ENCODE measurements around the gene ALDH3A1.

The ALDH3A1 gene

DNA sequence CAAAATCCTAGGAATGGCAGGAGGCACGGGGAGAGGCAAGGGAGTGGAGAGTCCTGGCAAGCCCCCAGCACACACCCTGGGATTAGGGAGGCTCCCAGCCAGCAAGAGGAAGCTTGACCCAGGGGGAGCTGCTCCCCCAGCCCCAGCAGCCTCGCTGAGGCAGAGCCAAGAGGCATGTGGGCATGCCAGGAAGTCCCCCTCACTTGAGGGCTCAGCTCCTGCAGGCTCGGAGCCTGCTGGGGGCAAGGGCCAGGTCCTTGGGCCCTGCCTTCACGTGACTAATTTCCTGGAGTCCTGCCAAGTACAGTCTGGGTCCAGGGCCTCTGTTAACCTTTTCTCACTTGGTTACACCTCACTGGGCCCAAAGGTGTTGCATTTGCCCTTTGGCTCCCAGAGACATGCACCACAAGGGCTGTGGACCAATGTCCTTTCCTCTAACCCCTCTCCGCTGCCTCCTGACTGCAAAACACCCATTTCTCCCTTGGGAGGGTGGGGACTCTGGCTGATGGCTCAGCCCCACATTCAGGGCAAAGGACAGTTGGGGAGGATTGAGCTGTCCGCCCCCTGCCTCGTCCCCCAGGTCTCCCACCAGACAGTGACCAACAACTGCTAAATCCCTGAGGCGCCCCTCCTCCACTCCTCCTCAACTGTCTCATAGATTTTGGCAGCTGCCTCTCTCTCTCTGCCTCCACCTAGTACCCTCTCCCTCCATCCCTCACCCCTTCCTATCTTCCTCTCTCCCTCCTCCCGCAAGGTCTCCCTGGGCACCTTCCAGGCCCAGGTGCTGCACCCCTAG lies 27.3 kb downstream of the ALDH3A1 start:
- DNase-seq (ENCODE audit: insufficient read length, low spot score) = no peak
- FAIRE-seq = no peak

- DNase-seq (ENCODE audit: insufficient read length, low spot score) (no peak), FAIRE-seq (no peak)
These were observed 28.0 kb downstream of the ALDH3A1 start for GRCh38 chr17:19720210-19720475.

GRCh38 chr17:19719355-19720209 lies 28.5 kb downstream of the ALDH3A1 start:
- no peak for FAIRE-seq
- DNase-seq (ENCODE audit: insufficient read length, low spot score) = no peak

- DNase-seq (ENCODE audit: insufficient read length, low spot score) = no peak
- no peak for FAIRE-seq
These were observed 29.3 kb downstream of the ALDH3A1 start for GRCh38 chr17:19718613-19719354.

DNA sequence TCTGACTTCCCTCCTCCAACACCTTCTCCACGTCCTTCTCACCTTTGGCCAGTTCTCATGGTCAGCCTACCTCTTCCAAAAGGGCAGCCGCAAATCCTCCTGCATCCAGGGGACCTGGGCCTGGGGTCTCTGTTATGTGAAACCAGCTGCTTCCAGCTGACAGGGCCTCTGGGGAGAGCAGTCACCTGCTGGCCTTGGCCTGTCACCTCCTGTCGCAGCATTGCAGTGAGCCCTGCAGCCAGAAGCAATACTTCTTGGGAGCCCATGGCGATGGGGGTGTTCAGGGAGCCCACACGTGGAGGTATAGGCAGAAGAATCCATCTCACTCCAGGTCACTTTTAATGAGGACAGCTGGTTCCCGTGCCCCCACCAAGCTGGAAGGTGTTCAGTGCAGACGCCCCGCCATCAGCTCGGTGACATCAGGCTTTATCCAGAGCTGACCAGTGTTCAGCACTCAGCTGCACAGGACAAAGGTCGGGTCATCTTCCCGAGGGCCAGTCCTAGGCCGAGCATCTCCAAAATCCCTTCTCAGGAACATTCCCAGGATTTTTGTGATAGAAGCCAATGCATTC lies 30.0 kb downstream of the ALDH3A1 start:
- FAIRE-seq (no peak), DNase-seq (ENCODE audit: insufficient read length, low spot score) (no peak)

DNA sequence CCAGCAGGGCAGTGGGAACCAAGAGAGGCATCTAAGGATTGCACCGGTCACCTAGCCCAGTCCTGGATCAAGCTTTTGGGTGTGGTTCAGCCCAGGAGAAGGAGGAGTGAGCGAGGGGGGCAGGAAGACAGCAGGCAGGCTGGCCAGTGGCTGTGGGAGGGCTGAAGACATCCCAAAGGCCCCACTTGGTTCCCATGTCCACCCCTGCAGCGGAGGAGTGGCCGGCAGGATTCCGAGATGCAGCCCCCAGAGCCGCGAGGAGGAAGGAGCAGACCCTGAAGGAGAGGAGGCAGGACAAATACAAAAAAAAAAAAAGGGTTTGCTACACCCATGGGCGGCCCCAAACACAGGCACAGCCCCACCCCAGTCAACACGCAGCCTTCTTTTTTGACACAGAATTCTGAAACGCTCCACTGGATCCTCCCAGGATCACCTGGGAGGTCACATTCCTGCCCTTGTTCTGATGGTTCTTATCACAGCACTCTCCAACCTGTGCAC lies 30.6 kb downstream of the ALDH3A1 start:
- no peak for FAIRE-seq

DNA sequence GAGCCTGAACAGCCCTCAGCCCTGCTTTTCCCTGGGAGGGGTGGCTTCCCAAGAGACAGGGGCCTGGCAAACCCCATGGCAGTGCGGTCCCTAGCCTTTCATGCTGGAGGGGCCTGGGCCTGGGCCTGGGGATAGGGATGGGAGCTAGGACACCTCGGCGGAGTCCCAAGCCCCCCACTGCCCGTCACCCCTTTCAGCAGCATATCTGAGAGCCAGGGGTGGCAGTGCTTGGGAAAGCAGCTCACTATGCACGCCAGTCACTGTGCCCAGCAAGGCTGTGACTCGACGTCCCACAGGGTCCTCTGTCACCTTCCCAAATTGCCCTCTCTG lies 31.1 kb downstream of the ALDH3A1 start:
- no peak for FAIRE-seq
- no peak for DNase-seq (ENCODE audit: insufficient read length, low spot score)

More for the DNA sequence above, 30.6 kb downstream of the ALDH3A1 start:
- no peak for DNase-seq (ENCODE audit: insufficient read length, low spot score)

DNA sequence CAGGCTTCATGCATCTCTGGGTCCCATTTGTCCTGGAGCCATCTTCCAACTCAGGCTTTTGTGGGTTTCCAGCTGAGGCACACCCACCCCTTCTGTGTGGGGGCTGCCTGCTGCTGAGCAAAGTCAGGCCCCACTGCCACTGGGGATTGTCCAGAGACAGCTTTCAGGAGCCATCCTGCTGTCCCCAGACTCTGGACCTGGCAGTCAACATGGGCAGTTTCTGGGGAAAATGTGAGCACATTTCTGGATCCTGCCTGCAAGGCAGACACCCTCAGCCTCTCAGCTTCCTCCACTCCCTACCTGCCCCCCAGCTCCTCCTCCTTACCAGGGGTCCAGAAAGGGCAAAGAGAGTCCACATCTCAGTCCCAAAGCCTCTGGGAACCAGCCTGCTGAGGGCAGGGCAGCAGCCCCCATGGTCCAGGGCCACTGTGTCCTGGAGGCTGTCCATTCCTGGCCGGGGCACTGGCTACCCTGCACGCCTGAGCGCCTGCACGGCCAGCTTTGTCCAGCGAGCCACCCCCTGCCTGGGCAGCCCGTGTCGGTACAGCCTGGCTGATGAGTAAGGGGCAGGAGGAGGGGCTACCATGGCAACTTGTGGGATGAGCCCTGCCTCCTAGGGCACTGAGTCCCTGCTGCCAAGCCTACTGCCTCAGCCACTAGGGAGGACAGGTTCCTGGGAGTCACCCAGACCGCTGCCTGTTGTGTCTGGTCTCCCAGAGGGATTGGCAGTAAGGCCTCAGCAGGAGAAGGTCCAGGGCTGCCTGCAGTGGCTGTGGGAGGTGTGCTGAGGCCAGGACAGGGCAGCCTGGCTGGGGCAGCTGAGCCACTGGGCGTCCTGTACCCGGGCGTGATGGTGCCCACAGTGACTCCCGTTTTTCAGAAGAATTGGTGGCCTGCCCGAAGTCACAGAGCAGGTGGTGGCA lies 31.7 kb downstream of the ALDH3A1 start, which contains the start of gene SLC47A2:
SLC47A2 (minus strand) TSS at position 477 of the 923 bp plus-strand sequence; CDS start at position 448, 29 bp downstream.
- no peak for FAIRE-seq
- DNase-seq (ENCODE audit: insufficient read length, low spot score) = no peak

- DNase-seq (ENCODE audit: insufficient read length, low spot score) = no peak
- no peak for FAIRE-seq
These were observed 33.3 kb downstream of the ALDH3A1 start for GRCh38 chr17:19714542-19715411.

- DNase-seq (ENCODE audit: insufficient read length, low spot score) (no peak), FAIRE-seq (no peak)
These were observed 34.2 kb downstream of the ALDH3A1 start for GRCh38 chr17:19713901-19714361.

DNA sequence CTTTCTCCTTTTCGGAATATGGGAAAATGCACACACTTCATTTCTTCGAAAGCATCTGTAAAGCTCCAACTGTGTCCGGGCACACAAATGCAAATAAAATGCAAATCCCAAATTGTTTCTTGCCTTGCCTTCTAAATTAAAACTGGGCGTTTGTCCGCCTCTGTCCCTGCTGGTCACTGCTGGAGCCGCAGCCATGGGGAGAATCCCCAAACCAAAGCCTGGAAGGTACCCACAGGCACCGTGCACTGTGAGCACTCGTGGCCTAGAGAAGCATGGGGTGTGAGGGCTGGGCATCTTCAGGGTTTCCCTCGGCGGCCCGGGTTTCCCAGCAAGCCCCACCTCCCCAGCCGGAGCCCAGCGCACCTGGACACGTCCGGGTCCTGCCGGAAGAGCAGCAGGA lies 34.6 kb downstream of the ALDH3A1 start:
- no peak for DNase-seq (ENCODE audit: insufficient read length, low spot score)
- no peak for FAIRE-seq

DNA sequence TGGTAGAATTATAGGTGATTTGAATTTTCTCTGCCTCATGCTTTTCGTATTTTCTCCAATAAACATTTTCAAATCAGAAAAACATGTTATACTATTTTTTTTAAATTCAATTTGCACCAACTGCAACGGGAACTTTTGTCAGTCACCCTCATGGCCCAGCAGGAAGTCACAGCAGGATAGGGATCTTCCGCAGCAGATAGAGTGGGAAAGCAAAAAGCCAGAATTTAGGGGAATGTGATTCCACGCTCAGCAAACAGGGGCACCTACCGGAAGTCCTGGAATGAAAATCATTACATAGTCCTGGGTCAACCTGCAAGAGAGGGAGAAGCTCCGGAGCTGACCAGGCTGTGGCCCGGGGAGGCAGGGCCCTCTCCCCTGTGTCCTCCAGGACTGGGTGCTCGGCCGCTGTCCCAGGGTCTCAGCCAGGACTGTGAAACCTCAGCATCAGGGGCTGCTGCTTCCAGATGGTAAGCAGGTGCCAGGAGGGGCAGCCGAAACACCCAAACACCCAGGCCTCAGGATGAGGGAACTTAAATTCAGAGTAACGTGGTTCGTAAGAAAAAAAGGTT lies 35.6 kb downstream of the ALDH3A1 start:
- FAIRE-seq (no peak), DNase-seq (ENCODE audit: insufficient read length, low spot score) (no peak)

DNA sequence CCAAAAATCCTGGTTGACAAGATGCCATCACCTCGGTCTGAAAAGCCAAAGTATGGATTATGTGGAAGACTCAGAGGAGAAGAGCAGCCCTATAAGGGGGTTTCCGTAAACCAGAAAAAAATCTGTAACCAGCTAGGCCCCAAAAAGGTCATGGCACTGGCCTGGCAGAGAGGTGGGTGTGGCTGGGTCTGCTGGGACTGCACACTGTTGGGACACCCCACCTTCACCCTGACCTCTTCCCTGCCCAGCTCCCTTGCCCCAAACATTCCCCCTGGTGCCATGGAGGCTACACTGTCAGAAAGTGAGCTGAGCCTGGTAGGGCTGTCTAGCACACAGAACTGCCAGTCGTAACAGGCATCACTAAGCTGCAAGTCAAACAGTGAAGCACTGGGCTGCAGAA lies 38.3 kb downstream of the ALDH3A1 start:
- no peak for DNase-seq (ENCODE audit: insufficient read length, low spot score)
- no peak for FAIRE-seq

DNA sequence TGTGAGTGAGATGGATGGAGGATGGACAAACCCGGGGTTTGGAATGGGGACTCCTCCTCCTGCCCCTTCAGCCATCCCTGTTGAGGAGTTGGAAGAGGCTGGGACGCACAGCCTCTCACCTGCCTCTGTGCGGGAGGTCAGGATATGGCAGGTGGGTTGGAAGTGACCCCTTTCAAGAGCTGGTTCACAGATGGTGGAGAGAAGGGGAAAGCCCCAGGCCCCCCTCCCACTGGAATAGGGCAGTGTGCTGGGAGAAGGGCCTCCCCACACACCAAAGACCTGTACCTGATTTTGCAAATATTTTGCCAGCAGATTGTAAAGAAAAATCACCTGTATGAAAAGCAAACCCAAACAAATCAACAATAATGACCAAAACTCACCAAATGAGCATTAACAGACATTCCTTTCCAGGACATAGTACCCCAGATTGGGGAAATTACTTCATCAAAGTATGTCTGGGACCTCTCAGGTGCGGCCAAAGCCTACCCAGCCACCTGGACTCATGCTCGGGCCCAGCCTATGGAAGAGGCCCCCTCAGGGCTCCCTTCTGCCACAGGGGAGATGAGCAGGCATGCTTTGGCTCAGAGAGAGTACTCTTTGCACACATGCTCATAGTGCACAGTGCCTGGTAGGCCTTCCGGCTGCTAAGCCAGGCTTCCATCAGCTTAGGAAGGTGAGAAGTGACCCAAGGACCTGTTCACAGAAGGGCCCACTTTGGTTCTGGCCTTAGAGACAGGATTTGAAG lies 39.5 kb downstream of the ALDH3A1 start:
- FAIRE-seq (no peak), DNase-seq (ENCODE audit: insufficient read length, low spot score) (no peak)

- FAIRE-seq (no peak), DNase-seq (ENCODE audit: insufficient read length, low spot score) (no peak)
These were observed 40.3 kb downstream of the ALDH3A1 start for GRCh38 chr17:19707728-19708221.

DNA sequence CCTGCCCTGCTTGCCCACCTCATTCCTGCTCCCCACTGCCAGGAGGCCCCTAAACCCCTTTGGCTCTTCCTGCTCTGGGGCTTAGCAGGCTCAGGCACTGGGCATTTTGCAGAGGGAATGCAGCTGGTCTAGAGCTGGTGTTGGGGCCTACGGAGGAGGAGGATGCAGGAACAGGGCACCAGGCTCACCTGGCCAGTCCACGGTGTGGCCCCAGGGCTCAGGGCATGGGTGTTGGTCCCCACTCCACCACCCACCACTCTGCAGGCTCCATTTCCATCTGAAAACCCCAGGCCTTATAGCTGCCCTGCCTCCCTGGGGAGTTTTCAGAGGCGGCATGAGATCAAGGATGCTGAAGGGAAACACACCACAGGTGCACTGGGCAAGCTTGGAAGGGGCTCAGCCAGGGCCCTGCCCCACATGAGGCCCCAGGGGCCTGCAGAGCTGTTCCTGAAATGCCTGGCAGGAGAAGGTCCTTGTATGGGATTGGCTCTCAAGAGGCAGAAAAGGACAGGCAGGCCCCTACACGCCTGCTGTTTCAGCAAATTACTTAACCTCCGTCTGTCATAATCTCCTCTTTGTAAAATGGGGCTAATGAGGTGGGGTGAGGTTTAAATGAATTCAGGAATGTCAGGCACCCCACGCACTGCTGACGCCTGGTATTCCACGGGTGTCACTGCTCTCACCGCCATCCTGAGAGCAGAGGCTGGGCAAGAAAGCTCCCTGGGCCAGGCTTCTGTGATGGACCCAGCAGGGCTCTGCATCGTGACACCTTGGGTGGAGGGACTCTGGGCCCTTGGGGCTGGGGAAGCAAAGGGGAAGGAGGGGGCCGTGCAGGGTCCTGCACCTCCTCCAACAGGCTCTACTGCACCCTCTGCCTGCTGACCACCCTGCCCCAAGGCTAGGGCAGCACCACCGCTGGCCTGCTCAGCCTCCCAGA lies 41.0 kb downstream of the ALDH3A1 start:
- DNase-seq (ENCODE audit: insufficient read length, low spot score) (no peak), FAIRE-seq (no peak)

Data from GM19239 (cell line).